Astrocyte (in vitro differentiated cells and primary cell): ENCODE results near the gene FYCO1.

ENCODE experiments used
- CTCF ChIP-seq: IDR thresholded peaks from 2 replicates; pipeline ENCODE4 v1.5.1; 2011; ENCODE audit warnings: low read depth, mild to moderate bottlenecking, inconsistent platforms, low read length, moderate library complexity; ENCODE audit not compliant: insufficient read depth
- EZH2 ChIP-seq: IDR thresholded peaks from 2 replicates; pipeline ENCODE4 v1.6.1; 2012; ENCODE audit warnings: mild to moderate bottlenecking, low read length, inconsistent platforms; ENCODE audit not compliant: insufficient read depth

GRCh38 chr3:45892161-45892560 is 103.5 kb downstream of the FYCO1 start:
- TF ChIP-seq CTCF = no peak
- no peak for TF ChIP-seq EZH2
